Neural cell (in vitro differentiated cells): ENCODE measurements around the gene DCXR.

Experiments used
- EZH2 ChIP-seq: fragments of 200-600, 300-800 bp; shearing (Covaris generic), sonication (generic); IDR thresholded peaks from 2 replicates; pipeline ENCODE4 v1.6.1; 2014; ENCODE audit warnings: antibody characterized with exemption, low read length, borderline replicate concordance, mild to moderate bottlenecking; ENCODE audit not compliant: insufficient read depth, poor library complexity, severe bottlenecking
- POLR2AphosphoS5 ChIP-seq: IDR thresholded peaks from 2 replicates; pipeline ENCODE4 v1.6.1; 2012
- RAD21 ChIP-seq: fragments of 450-650 bp; conservative IDR thresholded peaks from 2 replicates; pipeline ENCODE4 v1.6.1; 2014; ENCODE audit warnings: antibody characterized with exemption, mild to moderate bottlenecking, moderate library complexity
- SMC3 ChIP-seq: fragments of 450-650 bp; conservative IDR thresholded peaks from 2 replicates; pipeline ENCODE4 v1.6.1; 2014; ENCODE audit warnings: antibody characterized with exemption, mild to moderate bottlenecking, moderate library complexity; ENCODE audit not compliant: poor library complexity
- TAF1 ChIP-seq: IDR thresholded peaks from 2 replicates; pipeline ENCODE4 v1.6.1; 2012; ENCODE audit warnings: low read depth
- TF ChIP-seq, protein P1 (sequence below): fragments of 450-650 bp; IDR thresholded peaks from 2 replicates; pipeline ENCODE4 v1.5.1; 2014; ENCODE audit warnings: antibody characterized with exemption, mild to moderate bottlenecking, moderate library complexity; ENCODE audit not compliant: poor library complexity, severe bottlenecking
- TF ChIP-seq, protein P2 (sequence below): IDR thresholded peaks from 2 replicates; pipeline ENCODE4 v1.6.1; 2012; ENCODE audit warnings: borderline replicate concordance

DNA sequence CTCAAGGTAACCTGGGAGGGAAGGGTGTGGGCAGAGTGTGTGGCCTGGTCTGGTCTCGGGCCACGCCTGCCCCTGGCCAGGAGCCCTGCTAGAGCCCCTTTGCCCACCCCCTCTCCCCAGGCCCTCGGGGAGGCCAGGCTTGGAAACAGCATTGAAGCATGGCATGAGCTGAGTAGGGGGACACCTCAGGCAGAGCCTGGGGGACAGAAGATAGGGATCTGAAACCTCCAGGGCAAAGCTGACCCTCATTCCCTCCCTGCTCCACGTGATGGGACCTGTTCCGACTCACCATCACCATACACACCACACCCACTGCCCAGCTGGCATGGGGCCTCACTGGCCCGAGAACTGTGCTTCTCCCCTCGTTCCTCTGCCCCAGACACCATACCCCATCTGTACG is 11.6 kb upstream of the DCXR start:
- TF ChIP-seq, protein P1, sequence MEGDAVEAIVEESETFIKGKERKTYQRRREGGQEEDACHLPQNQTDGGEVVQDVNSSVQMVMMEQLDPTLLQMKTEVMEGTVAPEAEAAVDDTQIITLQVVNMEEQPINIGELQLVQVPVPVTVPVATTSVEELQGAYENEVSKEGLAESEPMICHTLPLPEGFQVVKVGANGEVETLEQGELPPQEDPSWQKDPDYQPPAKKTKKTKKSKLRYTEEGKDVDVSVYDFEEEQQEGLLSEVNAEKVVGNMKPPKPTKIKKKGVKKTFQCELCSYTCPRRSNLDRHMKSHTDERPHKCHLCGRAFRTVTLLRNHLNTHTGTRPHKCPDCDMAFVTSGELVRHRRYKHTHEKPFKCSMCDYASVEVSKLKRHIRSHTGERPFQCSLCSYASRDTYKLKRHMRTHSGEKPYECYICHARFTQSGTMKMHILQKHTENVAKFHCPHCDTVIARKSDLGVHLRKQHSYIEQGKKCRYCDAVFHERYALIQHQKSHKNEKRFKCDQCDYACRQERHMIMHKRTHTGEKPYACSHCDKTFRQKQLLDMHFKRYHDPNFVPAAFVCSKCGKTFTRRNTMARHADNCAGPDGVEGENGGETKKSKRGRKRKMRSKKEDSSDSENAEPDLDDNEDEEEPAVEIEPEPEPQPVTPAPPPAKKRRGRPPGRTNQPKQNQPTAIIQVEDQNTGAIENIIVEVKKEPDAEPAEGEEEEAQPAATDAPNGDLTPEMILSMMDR = no peak
- TF ChIP-seq, protein P2, sequence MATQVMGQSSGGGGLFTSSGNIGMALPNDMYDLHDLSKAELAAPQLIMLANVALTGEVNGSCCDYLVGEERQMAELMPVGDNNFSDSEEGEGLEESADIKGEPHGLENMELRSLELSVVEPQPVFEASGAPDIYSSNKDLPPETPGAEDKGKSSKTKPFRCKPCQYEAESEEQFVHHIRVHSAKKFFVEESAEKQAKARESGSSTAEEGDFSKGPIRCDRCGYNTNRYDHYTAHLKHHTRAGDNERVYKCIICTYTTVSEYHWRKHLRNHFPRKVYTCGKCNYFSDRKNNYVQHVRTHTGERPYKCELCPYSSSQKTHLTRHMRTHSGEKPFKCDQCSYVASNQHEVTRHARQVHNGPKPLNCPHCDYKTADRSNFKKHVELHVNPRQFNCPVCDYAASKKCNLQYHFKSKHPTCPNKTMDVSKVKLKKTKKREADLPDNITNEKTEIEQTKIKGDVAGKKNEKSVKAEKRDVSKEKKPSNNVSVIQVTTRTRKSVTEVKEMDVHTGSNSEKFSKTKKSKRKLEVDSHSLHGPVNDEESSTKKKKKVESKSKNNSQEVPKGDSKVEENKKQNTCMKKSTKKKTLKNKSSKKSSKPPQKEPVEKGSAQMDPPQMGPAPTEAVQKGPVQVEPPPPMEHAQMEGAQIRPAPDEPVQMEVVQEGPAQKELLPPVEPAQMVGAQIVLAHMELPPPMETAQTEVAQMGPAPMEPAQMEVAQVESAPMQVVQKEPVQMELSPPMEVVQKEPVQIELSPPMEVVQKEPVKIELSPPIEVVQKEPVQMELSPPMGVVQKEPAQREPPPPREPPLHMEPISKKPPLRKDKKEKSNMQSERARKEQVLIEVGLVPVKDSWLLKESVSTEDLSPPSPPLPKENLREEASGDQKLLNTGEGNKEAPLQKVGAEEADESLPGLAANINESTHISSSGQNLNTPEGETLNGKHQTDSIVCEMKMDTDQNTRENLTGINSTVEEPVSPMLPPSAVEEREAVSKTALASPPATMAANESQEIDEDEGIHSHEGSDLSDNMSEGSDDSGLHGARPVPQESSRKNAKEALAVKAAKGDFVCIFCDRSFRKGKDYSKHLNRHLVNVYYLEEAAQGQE = no peak
- no peak for TF ChIP-seq RAD21
- TF ChIP-seq POLR2AphosphoS5 = no peak
- no peak for TF ChIP-seq EZH2
- TF ChIP-seq TAF1 = no peak
- TF ChIP-seq SMC3 = no peak
